GM21360 (cell line): ENCODE measurements around the gene TAOK1.
A peak's percentile ranks its signal among the peaks of the same experiment; 100 is the strongest.
"Not testable (repeated sequence)": the region's sequence is repeated elsewhere in the genome, so short reads cannot be mapped to it uniquely, and the experiment has no call there.

Experiments used
- ATAC-seq: cut with Tn5 transposase; IDR thresholded peaks from one replicate; pipeline ENCODE4 v1.9.1; 2021; ENCODE audit warnings: mild to moderate bottlenecking, moderate library complexity; ENCODE audit not compliant: unreplicated experiment

TAOK1 gene

GRCh38 chr17:29389982-29390850, at the start of gene TAOK1:
TAOK1 (plus strand) TSS chr17:29390363; CDS start chr17:29451549, 61,186 bp downstream.
- ATAC-seq, result peak; percentile 73

GRCh38 chr17:29341726-29342125, 48.4 kb upstream of the TAOK1 start:
- no peak for ATAC-seq

GRCh38 chr17:29342158-29342765, 47.9 kb upstream of the TAOK1 start:
- ATAC-seq, result no peak

GRCh38 chr17:29344201-29344856, 45.8 kb upstream of the TAOK1 start:
- ATAC-seq, result no peak

- no peak for ATAC-seq
Observed at GRCh38 chr17:29345066-29345465, 45.1 kb upstream of the TAOK1 start.

GRCh38 chr17:29345470-29345869, 44.7 kb upstream of the TAOK1 start:
- not testable (repeated sequence) for ATAC-seq

GRCh38 chr17:29346462-29346861, 43.7 kb upstream of the TAOK1 start:
- ATAC-seq, result no peak

- ATAC-seq, result no peak
Observed at GRCh38 chr17:29347831-29348629, 42.1 kb upstream of the TAOK1 start.

- no peak for ATAC-seq
Observed at GRCh38 chr17:29349409-29349808, 40.8 kb upstream of the TAOK1 start.

- no peak for ATAC-seq
Observed at GRCh38 chr17:29352146-29352545, 38.0 kb upstream of the TAOK1 start.

GRCh38 chr17:29357232-29357631, 32.9 kb upstream of the TAOK1 start:
- no peak for ATAC-seq

GRCh38 chr17:29357821-29358232, 32.3 kb upstream of the TAOK1 start:
- ATAC-seq, result no peak

- ATAC-seq, result no peak
Observed at GRCh38 chr17:29358416-29358815, 31.7 kb upstream of the TAOK1 start.

GRCh38 chr17:29359777-29360176, 30.4 kb upstream of the TAOK1 start:
- ATAC-seq, result no peak

- no peak for ATAC-seq
Observed at GRCh38 chr17:29363716-29364115, 26.4 kb upstream of the TAOK1 start.

- no peak for ATAC-seq
Observed at GRCh38 chr17:29364691-29365090, 25.5 kb upstream of the TAOK1 start.

- no peak for ATAC-seq
Observed at GRCh38 chr17:29368161-29368560, 22.0 kb upstream of the TAOK1 start.

GRCh38 chr17:29368926-29369325, 21.2 kb upstream of the TAOK1 start:
- ATAC-seq, result no peak

- no peak for ATAC-seq
Observed at GRCh38 chr17:29369831-29370735, 20.1 kb upstream of the TAOK1 start.
